ENCODE measurements around the gene TLR9.

TLR9 gene

DNA sequence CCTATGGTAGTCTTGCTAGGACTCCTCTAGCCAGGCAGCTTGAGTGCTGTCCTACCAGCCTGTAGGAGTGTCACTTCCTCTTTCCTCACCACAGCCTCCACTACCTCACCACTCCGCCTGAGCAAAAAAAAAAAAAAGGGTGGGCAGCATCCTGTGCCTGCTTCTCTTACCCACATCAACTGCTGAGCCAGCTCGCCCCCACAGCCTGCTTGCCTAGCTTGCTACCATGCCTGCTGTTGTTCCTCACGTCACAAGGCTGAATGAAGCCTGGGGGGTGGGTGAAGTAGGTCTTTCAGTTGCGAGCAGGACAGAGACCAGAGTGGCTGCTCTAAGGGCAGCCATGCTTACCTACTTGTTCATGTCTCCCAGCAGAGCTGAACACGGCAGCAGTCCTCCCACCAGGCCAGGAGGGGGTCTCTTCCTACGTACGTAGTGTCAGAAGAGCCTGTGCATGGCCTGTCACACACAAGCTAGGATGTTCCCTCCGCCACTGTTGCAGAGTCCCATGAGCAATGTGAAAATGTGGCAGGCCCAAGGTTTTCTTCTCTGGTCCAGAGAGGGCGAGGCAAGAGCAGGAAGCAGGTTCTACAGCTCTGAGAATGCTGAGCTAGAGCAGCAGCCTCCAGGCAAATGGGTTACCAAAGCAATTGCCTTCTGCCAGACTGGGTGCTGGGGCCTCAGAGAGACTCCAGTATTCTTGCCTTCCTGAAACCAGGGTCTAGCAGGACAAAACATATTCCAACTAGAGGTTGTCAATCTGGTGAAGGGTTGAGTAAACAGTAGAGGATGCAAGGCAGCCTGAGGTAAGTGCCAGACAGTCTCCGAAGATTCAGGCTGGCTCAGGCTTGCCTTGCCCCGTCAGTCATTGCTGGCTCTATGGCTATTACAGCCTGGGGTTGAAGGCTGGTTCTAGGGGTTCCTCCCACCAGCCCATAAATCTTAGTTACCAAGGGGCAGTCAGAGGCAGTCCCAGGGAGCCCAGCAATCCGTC lies 28.2 kb upstream of the TLR9 start:
- no peak for TF ChIP-seq CTCF (conservative IDR thresholded peaks at IDR 0.05; ENCODE audit: low read depth, low read length)
- no peak overlapping the region for H3K4me3 ChIP-seq (ENCODE audit: low read length)
- DNase-seq (ENCODE audit: low read depth): no peak

GRCh38 chr3:52250122-52250521 lies 24.7 kb upstream of the TLR9 start:
- DNase-seq (ENCODE audit: low read depth): no peak
- no peak for TF ChIP-seq CTCF (conservative IDR thresholded peaks at IDR 0.05; ENCODE audit: low read depth, low read length)
- H3K4me3 ChIP-seq (ENCODE audit: low read length): no peak overlapping the region

DNA sequence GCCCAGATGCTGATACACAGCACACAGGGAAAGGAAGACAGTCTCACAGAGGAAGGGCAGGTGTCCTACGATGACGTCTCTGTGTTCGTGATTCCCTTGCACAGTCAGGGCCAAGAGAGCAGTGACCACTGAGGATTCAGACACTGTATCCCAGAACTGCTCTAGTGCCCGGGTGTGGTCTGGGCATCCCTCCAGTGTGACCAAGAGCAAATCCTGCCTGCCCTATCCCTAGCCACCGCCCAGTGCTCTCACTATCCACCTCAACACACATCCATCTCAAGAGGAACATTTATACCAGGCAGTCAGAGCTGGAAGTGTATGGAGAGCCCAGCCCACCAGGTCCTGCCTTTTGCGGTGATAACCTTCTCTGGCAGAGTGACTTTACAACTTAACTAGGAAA lies 24.2 kb upstream of the TLR9 start:
- H3K4me3 ChIP-seq (ENCODE audit: low read length): no peak overlapping the region
- TF ChIP-seq CTCF (conservative IDR thresholded peaks at IDR 0.05; ENCODE audit: low read depth, low read length): no peak
- no peak for DNase-seq (ENCODE audit: low read depth)

- H3K4me3 ChIP-seq (ENCODE audit: low read length): no peak overlapping the region
- no peak for TF ChIP-seq CTCF (conservative IDR thresholded peaks at IDR 0.05; ENCODE audit: low read depth, low read length)
- DNase-seq (ENCODE audit: low read depth): no peak
These were observed 23.5 kb upstream of the TLR9 start for GRCh38 chr3:52248816-52249547.

DNA sequence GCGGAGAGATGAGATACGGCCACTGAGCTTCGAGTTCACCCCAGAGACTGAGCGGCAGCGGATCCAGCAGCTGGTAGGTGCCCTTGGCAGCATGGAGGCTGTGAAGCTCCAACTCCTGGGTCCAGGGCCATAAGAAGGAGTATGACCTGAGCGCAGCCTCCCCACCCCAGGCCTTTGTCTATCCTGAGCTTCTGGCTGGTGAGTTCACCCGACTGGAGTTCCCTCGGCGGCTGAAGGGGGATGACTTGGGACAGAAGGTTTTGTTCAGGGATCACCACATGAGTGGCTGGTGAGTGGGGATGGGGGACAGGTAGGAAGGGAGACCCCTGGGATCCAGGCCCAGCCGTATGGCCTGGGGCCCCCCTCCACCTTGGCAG lies 22.7 kb upstream of the TLR9 start:
- no peak overlapping the region for H3K4me3 ChIP-seq (ENCODE audit: low read length)
- no peak for TF ChIP-seq CTCF (conservative IDR thresholded peaks at IDR 0.05; ENCODE audit: low read depth, low read length)
- no peak for DNase-seq (ENCODE audit: low read depth)

DNA sequence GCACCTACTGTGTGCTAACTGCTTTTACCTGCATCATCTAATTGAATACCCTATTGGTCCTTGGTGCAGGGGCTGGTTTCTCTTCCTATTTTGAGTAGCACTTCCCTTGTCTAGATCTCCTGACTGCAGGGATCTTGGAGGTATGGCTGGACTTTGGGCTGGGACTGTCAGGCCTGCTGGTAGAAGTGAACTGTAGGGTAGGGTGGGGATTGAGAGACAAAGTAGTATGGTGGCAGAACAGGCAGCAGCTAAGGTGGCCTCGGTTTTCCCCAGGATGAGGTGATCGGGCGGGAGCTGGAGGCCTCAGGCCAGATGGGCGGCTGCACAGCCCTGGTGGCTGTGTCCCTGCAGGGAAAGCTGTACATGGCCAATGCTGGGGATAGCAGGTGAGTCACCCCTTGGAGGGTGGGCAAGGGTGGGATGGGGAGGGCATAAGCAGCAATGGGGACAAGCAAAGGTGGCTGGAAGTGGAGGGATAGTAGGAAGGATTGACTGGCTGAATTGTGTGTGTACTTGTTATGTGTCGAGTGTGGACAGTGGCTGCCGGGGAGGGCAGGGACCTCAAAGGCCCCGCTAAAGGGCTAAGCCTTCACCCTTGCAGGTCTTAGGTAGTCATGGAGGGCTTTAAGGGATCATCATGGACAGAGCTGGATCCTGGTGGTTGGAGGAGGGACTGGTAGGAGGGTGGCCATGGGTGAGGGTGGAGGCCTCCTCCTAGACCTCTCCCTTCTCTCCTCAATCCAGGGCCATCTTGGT lies 22.1 kb upstream of the TLR9 start:
- TF ChIP-seq CTCF (conservative IDR thresholded peaks at IDR 0.05; ENCODE audit: low read depth, low read length): no peak
- DNase-seq (ENCODE audit: low read depth): no peak
- no peak overlapping the region for H3K4me3 ChIP-seq (ENCODE audit: low read length)
